Naive thymus-derived CD4-positive, alpha-beta T cell (primary cell): ENCODE measurements around the gene S100A4. TPM values are rescaled to one million over a fixed set of nuclear protein-coding genes. Genes with fewer than 3 reads are reported as not detected.
A peak's percentile ranks its signal among the peaks of the same experiment; 100 is the strongest.

ENCODE experiments used
- ATAC-seq: fragments of 150-1000 bp; cut with Tn5 transposase; 2 replicates; pipeline ENCODE4 v1.10.0; 2021; ENCODE audit warnings: mild to moderate bottlenecking, moderate library complexity
- CTCF ChIA-PET: fragments of 350-600 bp; sonication (Branson Sonifier 250); formaldehyde crosslinking; loops from one replicate; lab custom pipeline; 2021; ENCODE audit warnings: antibody characterized with exemption; lab: Charles Lee
- POLR2A ChIA-PET: fragments of 350-600 bp; sonication (Branson Sonifier 250); formaldehyde crosslinking; loops from one replicate; lab custom pipeline; 2021; ENCODE audit warnings: antibody characterized with exemption, inconsistent platforms; lab: Charles Lee
- DNase-seq, 9 donors: peaks; one replicate each; pipeline versions ENCODE4 v3.0.0 to v3.0.0-alpha.2; 2020 to 2022; ENCODE audit warnings: mixed read lengths in 1 of 9
- H3K27ac ChIP-seq: one replicate; pipeline ENCODE4 v1.7.0; 2013; ENCODE audit warnings: mild to moderate bottlenecking, low read depth, low read length, moderate library complexity
- H3K27me3 ChIP-seq, 2 donors: one replicate each; pipeline ENCODE4 v1.7.0; 2013; ENCODE audit warnings: low read length in 2 of 2, mild to moderate bottlenecking in 2 of 2, moderate library complexity in 2 of 2; ENCODE audit not compliant: control insufficient read depth in 2 of 2, insufficient read depth in 2 of 2
- H3K36me3 ChIP-seq, 3 experiments: 1 replicate in 2 of 3; 2 replicates in 1 of 3; pipeline ENCODE4 v1.7.0; 2013; ENCODE audit warnings: low read length in 3 of 3, mild to moderate bottlenecking in 3 of 3, moderate library complexity in 1 of 3; ENCODE audit not compliant: insufficient read depth in 3 of 3, control insufficient read depth in 2 of 3
- H3K4me1 ChIP-seq, 2 donors: one replicate each; pipeline ENCODE4 v1.7.0; 2013; ENCODE audit warnings: low read length in 2 of 2, mild to moderate bottlenecking in 2 of 2, moderate library complexity in 1 of 2; ENCODE audit not compliant: control insufficient read depth in 2 of 2, insufficient read depth in 2 of 2
- H3K4me3 ChIP-seq: 2 replicates; pipeline ENCODE4 v1.7.0; 2013; ENCODE audit warnings: mild to moderate bottlenecking, low read length
- H3K9me3 ChIP-seq, 3 experiments: 1 replicate in 2 of 3; 2 replicates in 1 of 3; pipeline ENCODE4 v1.7.0; 2013; ENCODE audit warnings: low read length in 3 of 3; ENCODE audit not compliant: control insufficient read depth in 2 of 3
- H3K27ac Mint-ChIP-seq, 9 donors: one replicate each; pipeline ENCODE4 v1.8.0; 2020 to 2022; ENCODE audit warnings: mixed read lengths in 9 of 9, mild to moderate bottlenecking in 8 of 9, moderate library complexity in 5 of 9, inconsistent platforms in 2 of 9
- H3K27me3 Mint-ChIP-seq, 5 donors: one replicate each; pipeline ENCODE4 v1.8.0; 2021 to 2022; ENCODE audit warnings: mixed read lengths in 5 of 5, mild to moderate bottlenecking in 1 of 5
- H3K36me3 Mint-ChIP-seq, 5 donors: one replicate each; pipeline ENCODE4 v1.8.0; 2020 to 2022; ENCODE audit warnings: mixed read lengths in 5 of 5, mild to moderate bottlenecking in 3 of 5, inconsistent platforms in 1 of 5
- H3K4me1 Mint-ChIP-seq, 7 donors: one replicate each; pipeline ENCODE4 v1.8.0; 2020 to 2022; ENCODE audit warnings: mixed read lengths in 7 of 7, mild to moderate bottlenecking in 3 of 7, inconsistent platforms in 1 of 7
- H3K4me3 Mint-ChIP-seq, 10 donors: one replicate each; pipeline ENCODE4 v1.8.0; 2020 to 2022; ENCODE audit warnings: mild to moderate bottlenecking in 10 of 10, mixed read lengths in 10 of 10, moderate library complexity in 6 of 10, inconsistent platforms in 2 of 10
- H3K9me3 Mint-ChIP-seq, 11 donors: one replicate each; pipeline ENCODE4 v1.8.0; 2020 to 2022; ENCODE audit warnings: mixed read lengths in 11 of 11, mild to moderate bottlenecking in 4 of 11, inconsistent platforms in 1 of 11, moderate library complexity in 1 of 11
- intact Hi-C, 2 donors: fragments of 100-400 bp; cut with micrococcal nuclease; formaldehyde crosslinking; loops; one replicate each; pipeline ENCODE4 v1.15.1; 2023
- polyA plus RNA-seq, 2 donors: library from polyadenylated mRNA; unstranded; fragments of 300-500 nt; fragmentation: Illumina TruSeq; gene quantifications; one replicate each; pipeline ENCODE4 v1.2.3, GENCODE V29; 2021
- total RNA-seq, 6 experiments: library from RNA in 5 of 6; stranded (reverse) in 5 of 6; gene quantifications; 1 replicate in 5 of 6; 2 replicates in 1 of 6; pipeline ENCODE4 v1.2.3 and lab custom pipeline; 2021 to 2026

The S100A4 gene
- total and polyA plus RNA-seq, 7 experiments from 2014 or later, result 54.0 to 766 (median 259) TPM

DNA sequence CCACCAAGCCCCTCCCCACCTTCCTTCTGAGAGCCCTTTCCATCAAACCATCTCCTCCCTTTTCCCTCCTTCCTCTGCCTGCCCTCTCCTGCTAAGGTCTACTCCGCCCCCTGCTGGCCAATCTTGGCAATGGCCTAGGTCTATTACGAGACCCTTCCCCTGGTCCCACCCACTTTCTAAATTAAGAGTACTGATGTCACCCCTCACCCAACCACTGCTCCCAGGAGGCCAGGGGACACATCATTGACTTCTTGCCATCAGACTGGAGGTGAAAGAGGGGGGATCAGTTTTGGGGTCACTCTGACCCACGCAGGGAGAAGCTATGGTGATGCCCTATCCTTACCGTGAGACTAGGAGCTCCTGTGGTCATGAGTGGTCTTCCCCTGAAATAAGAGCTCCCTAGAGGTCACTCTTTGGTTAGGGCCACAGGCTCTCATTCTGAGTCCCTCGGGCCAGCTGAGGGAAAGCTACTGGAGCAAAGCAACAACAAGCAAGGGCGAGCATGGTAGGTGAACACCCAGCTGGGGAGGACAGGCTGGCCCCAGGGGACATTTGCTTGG lies 50.5 kb downstream of the S100A4 start:
- Mint-ChIP-seq H3K27ac (no peak overlapping the region), H3K4me1 (peaks cover 0 to 8% (median 0%) of the 10 kb centered on the region in 7 donors), H3K9me3 (peaks cover 0 to 2% (median 0%) of the 10 kb centered on the region in 11 donors), H3K36me3 (no peaks in the 10 kb centered on the region), H3K4me3 (no peak overlapping the region), H3K27me3 (peaks cover 9 to 45% (median 21%) of the 10 kb centered on the region in 5 donors)
- CTCF ChIA-PET, result interaction anchor here (0.6 to 6.2 kb wide), 14 partner anchors 9 to 149 kb away, joined by 3 to 51 read pairs (median 4); no protein-coding TSS in a partner anchor
- no peak overlapping the region for H3K4me3 ChIP-seq
- H3K36me3 ChIP-seq, result no peaks in the 10 kb centered on the region
- DNase-seq (peak; percentile 40 to 78 (median 58)), ATAC-seq (peak; percentile 84)
- H3K27me3 ChIP-seq, result peaks cover 0 to 3% of the 10 kb centered on the region in 2 donors
- intact Hi-C loops, result loop anchor here (1.0 to 2.0 kb wide), 2 partner anchors 94 to 143 kb away; no protein-coding TSS in a partner anchor
- H3K27ac ChIP-seq, result no peak overlapping the region
- no peaks in the 10 kb centered on the region for H3K4me1 ChIP-seq
- H3K9me3 ChIP-seq, result no peaks in the 10 kb centered on the region
- POLR2A ChIA-PET, result no interaction called here

Other genes starting within 250 kb of the S100A4 start
- not detected for gene PGLYRP3, start 232.9 kb downstream of the S100A4 start, total RNA-seq
- not detected for gene PGLYRP3, start 232.9 kb downstream of the S100A4 start, polyA plus RNA-seq
- gene PGLYRP4, start 197.0 kb downstream of the S100A4 start, total RNA-seq, result not detected
- not detected for gene PGLYRP4, start 197.0 kb downstream of the S100A4 start, polyA plus RNA-seq
- 1,000 to 10,000 TPM in 1 of 5 experiments, 100 to 1,000 TPM in 1, 1 to 10 TPM in 2, not detected in 1; 8.3 to 2,269 (median 103) TPM for gene S100A9, start 188.0 kb downstream of the S100A4 start, total RNA-seq
- gene S100A9, start 188.0 kb downstream of the S100A4 start, polyA plus RNA-seq, result 10 to 100 TPM in 1 of 2 donors, 1 to 10 TPM in 1; 9.0 to 22.8 TPM
- gene S100A12, start 170.2 kb downstream of the S100A4 start, total RNA-seq, result 100 to 1,000 TPM in 1 of 5 experiments, 10 to 100 TPM in 1, not detected in 3; 22.0 to 179 TPM
- not detected for gene S100A12, start 170.2 kb downstream of the S100A4 start, polyA plus RNA-seq
- gene S100A8, start 154.7 kb downstream of the S100A4 start, total RNA-seq, result 1,000 to 10,000 TPM in 1 of 5 experiments, 100 to 1,000 TPM in 1, 1 to 10 TPM in 2, not detected in 1; 1.3 to 1,624 (median 61.2) TPM
- 10 to 100 TPM in 1 of 2 donors, 1 to 10 TPM in 1; 1.7 to 10.8 TPM for gene S100A8, start 154.7 kb downstream of the S100A4 start, polyA plus RNA-seq
- gene S100A7A, start 129.3 kb downstream of the S100A4 start, total RNA-seq, result not detected
- gene S100A7A, start 129.3 kb downstream of the S100A4 start, polyA plus RNA-seq, result not detected
- not detected for gene S100A7, start 85.2 kb downstream of the S100A4 start, total RNA-seq
- not detected for gene S100A7, start 85.2 kb downstream of the S100A4 start, polyA plus RNA-seq
- 100 to 1,000 TPM; 178 to 433 (median 201) TPM for gene S100A6, start 9.8 kb downstream of the S100A4 start, total RNA-seq
- 100 to 1,000 TPM; 424 to 568 TPM for gene S100A6, start 9.8 kb downstream of the S100A4 start, polyA plus RNA-seq
- 1 to 10 TPM in 2 of 5 experiments, under 1 TPM in 1, not detected in 2; 0.78 to 2.0 (median 1.2) TPM for gene S100A5, start 4.9 kb downstream of the S100A4 start, total RNA-seq
- gene S100A5, start 4.9 kb downstream of the S100A4 start, polyA plus RNA-seq, result 1 to 10 TPM in 1 of 2 donors, under 1 TPM in 1; 0.91 to 1.5 TPM
- gene S100A3, start 3.5 kb upstream of the S100A4 start, total RNA-seq, result not detected
- gene S100A3, start 3.5 kb upstream of the S100A4 start, polyA plus RNA-seq, result not detected
- gene S100A2, start 20.0 kb upstream of the S100A4 start, total RNA-seq, result 1 to 10 TPM in 1 of 5 experiments, not detected in 4; 1.1 TPM
- not detected for gene S100A2, start 20.0 kb upstream of the S100A4 start, polyA plus RNA-seq
- gene S100A16, start 67.3 kb upstream of the S100A4 start, total RNA-seq, result not detected
- not detected for gene S100A16, start 67.3 kb upstream of the S100A4 start, polyA plus RNA-seq
- not detected for gene S100A14, start 70.5 kb upstream of the S100A4 start, total RNA-seq
- not detected for gene S100A14, start 70.5 kb upstream of the S100A4 start, polyA plus RNA-seq
- gene S100A13, start 81.7 kb upstream of the S100A4 start, total RNA-seq, result 1 to 10 TPM; 2.6 to 4.0 (median 3.1) TPM
- gene S100A13, start 81.7 kb upstream of the S100A4 start, polyA plus RNA-seq, result 1 to 10 TPM; 1.4 to 1.5 TPM
- not detected for gene S100A1, start 82.6 kb upstream of the S100A4 start, total RNA-seq
- not detected for gene S100A1, start 82.6 kb upstream of the S100A4 start, polyA plus RNA-seq
- gene CHTOP, start 88.3 kb upstream of the S100A4 start, total RNA-seq, result 100 to 1,000 TPM in 4 of 5 experiments, 10 to 100 TPM in 1; 85.2 to 143 (median 116) TPM
- 10 to 100 TPM; 57.4 to 95.7 TPM for gene CHTOP, start 88.3 kb upstream of the S100A4 start, polyA plus RNA-seq
- gene SNAPIN, start 112.9 kb upstream of the S100A4 start, total RNA-seq, result 10 to 100 TPM; 10.2 to 43.5 (median 29.8) TPM
- gene SNAPIN, start 112.9 kb upstream of the S100A4 start, polyA plus RNA-seq, result 10 to 100 TPM; 77.3 to 84.5 TPM
- gene ILF2, start 125.2 kb upstream of the S100A4 start, total RNA-seq, result 100 to 1,000 TPM in 3 of 5 experiments, 10 to 100 TPM in 2; 83.6 to 177 (median 113) TPM
- gene ILF2, start 125.2 kb upstream of the S100A4 start, polyA plus RNA-seq, result 100 to 1,000 TPM; 147 to 166 TPM
- not detected for gene NPR1, start 132.9 kb upstream of the S100A4 start, total RNA-seq
- not detected for gene NPR1, start 132.9 kb upstream of the S100A4 start, polyA plus RNA-seq
- gene INTS3, start 182.2 kb upstream of the S100A4 start, total RNA-seq, result 10 to 100 TPM; 43.6 to 68.1 (median 56.8) TPM
- 10 to 100 TPM in 1 of 2 donors, 1 to 10 TPM in 1; 9.5 to 14.1 TPM for gene INTS3, start 182.2 kb upstream of the S100A4 start, polyA plus RNA-seq
- gene SLC27A3, start 229.6 kb upstream of the S100A4 start, total RNA-seq, result 10 to 100 TPM in 4 of 5 experiments, 1 to 10 TPM in 1; 9.1 to 34.2 (median 11.6) TPM
- gene SLC27A3, start 229.6 kb upstream of the S100A4 start, polyA plus RNA-seq, result 1 to 10 TPM; 3.4 to 7.2 TPM